NCI-H446 treated with DMSO at 0.1 percent for 48 hours (cell line): ENCODE measurements around the gene FHIT.
A peak's percentile ranks its signal among the peaks of the same experiment; 100 is the strongest.

Experiments
- DNase-seq: peaks from one replicate; lab custom pipeline; 2025; lab: John Stamatoyannopoulos, UW

Gene FHIT

GRCh38 chr3:61169621-61170251 lies 81.5 kb downstream of the FHIT start:
- DNase-seq, result no peak

- DNase-seq, result no peak
Observed at GRCh38 chr3:61168286-61168685, 83.0 kb downstream of the FHIT start.

DNA sequence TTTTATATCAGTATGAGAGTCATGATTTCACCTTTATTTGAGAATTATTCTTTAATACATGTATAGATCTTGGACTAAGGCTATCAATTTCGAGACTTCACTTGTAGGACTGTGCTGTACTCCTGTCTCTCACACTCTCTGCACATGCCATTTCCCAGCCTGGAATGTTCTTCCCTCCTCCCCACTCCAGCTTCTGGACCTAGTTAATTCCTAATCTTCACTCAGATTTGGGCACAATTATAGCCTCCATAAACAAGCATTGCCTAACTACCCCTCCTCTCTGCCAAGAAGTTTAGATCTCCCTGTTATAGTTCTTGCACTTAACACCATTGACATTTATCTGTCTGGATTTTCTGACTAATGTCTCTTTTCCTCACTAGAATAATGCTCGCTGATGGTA lies 88.3 kb downstream of the FHIT start:
- no peak for DNase-seq

- DNase-seq, result no peak
Observed at GRCh38 chr3:61158667-61159066, 92.6 kb downstream of the FHIT start.

- DNase-seq, result no peak
Observed at GRCh38 chr3:61158216-61158615, 93.0 kb downstream of the FHIT start.

- no peak for DNase-seq
Observed at GRCh38 chr3:61157414-61157813, 93.8 kb downstream of the FHIT start.

- DNase-seq, result no peak
Observed at GRCh38 chr3:61155701-61156292, 95.5 kb downstream of the FHIT start.

- no peak for DNase-seq
Observed at GRCh38 chr3:61154457-61155198, 96.6 kb downstream of the FHIT start.

DNA sequence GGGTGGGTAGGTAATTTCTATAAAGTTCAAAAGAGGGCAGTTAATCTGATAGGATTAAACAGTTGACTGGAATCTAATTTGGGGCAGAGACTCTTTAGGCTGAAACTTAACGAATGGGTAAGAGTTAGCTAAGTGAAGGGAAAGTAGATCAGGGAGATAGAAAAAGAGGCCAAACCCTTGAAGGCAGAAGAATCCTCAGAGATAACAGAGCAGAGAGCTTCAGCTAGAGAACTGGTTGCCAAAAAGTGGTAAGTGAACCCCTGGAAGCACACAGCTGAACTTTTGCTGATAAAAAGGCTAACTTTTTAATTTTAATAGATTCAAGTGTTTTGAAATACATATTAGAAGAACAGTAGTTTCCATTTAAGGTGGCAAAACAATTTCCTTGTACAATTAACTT lies 99.2 kb downstream of the FHIT start:
- DNase-seq, result no peak

GRCh38 chr3:61149236-61149635 lies 102.0 kb downstream of the FHIT start:
- DNase-seq, result no peak

DNA sequence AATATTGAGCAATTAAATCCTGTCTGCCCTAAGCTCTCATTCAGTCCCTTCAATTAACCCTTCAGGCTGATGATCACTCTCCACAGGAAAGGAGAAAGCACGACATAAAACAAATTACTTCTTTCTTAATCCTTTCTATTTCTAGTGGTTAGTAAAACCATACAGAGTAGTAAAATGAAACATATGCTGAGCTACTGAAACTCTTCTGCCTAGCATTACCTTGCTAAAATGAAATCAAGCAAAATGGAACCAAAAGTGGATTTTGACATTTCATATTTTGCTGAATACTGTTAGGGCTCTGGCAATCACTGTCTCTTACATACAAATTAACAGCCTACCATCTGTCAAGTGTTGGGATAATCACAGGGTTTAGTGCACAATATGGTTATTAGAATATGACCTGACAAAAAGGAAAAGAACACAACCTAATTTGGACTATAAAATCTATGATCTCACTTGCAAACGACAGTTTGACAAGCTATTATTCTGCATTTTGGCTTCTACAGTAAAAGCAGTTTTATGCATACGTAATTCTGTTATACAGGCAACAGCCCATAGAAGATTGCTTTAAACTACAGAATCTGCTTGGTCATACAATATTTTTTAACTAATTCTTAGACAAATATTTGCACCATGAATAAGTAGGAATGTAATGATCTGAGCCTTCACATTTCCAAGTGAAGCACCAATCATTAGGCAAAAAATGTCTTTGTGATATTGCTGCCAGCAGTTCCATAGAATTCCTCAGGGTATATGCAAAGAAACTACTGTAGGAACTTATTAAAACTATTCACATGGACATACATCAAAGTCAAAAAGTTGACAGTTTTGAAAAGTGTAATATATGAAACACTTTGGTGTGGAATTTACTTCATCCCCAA lies 105.0 kb downstream of the FHIT start:
- DNase-seq, result peak; percentile 68

GRCh38 chr3:61141697-61142096 lies 109.6 kb downstream of the FHIT start:
- DNase-seq, result no peak

GRCh38 chr3:61141227-61141626 lies 110.0 kb downstream of the FHIT start:
- no peak for DNase-seq

GRCh38 chr3:61139686-61140085 lies 111.6 kb downstream of the FHIT start:
- no peak for DNase-seq

DNA sequence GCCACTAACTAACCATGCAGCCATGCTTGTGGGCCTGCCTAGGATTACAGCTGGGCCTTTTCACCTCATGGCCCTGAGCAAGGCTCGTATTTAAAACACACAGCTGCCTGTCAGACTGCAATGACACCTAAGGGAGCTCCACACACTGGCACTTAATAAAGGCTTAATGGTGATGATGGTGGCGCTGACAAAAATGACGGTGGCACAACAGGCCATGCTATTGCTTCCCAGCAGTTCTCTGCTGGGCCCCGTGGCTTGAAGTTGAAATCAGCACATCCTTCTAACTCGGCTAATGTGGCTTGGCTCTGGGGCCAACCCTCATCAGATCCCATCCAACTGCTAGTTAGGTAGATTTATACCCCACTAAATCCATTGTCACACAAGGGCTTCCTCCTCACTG lies 112.9 kb downstream of the FHIT start:
- no peak for DNase-seq

DNA sequence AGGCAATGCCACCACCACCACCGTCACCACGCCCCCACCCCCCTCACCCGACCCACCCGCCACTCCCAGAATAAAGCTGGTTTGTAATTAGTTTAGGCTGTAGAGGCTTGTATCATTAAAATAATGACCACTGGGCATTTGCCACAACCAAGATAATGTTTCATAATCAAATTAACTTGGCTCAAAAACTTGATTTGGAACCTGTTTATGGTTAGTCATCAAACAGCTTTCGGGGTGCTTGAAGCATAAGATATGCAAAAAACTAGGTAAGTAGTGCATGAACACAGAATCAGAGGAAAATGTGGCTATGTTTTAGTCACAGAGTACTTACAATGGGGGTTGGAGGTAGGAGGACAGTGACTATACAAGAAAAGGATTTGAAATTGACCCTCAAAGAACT lies 115.1 kb downstream of the FHIT start:
- DNase-seq, result no peak

- no peak for DNase-seq
Observed at GRCh38 chr3:61134532-61134931, 116.7 kb downstream of the FHIT start.

DNA sequence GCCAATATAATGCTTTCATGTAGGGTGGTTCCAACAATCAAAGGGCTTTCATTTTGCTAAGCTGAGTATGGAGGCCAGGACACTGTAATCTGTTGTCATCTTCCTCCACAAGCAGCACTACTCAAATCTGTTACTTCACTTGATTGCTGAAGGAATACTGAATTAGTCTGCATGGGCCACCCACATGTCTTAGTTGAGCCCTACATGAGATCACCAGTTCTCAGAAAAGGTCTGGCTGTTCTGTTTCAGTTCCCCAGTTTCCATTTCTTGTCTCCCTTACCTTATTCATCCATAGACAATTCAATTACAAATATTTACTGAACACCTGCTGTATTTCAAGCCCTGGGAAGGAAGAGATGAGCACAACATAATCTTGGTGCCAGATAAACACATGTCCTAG lies 119.2 kb downstream of the FHIT start:
- no peak for DNase-seq

- no peak for DNase-seq
Observed at GRCh38 chr3:61118830-61119229, 132.4 kb downstream of the FHIT start.

- no peak for DNase-seq
Observed at GRCh38 chr3:61117045-61117898, 134.0 kb downstream of the FHIT start.

GRCh38 chr3:61114316-61114953 lies 136.8 kb downstream of the FHIT start:
- peak; percentile 51 for DNase-seq
